Right renal cortex interstitium (tissue), 3 donors: Measurements from ENCODE around the gene CACNB3. TPM values are rescaled to one million over a fixed set of nuclear protein-coding genes. Genes with fewer than 3 reads are reported as not detected.

Experiments
- DNase-seq, 3 donors: peaks; one replicate each; pipeline ENCODE4 v3.0.0-alpha.2; 2013; ENCODE audit warnings: low read depth in 3 of 3, low spot score in 2 of 3
- polyA plus RNA-seq, 3 donors: library from polyadenylated mRNA; unstranded; fragments of 120-200 nt; gene quantifications; one replicate each; pipeline ENCODE4 v1.2.1, GENCODE V29; 2013; ENCODE audit not compliant: insufficient read length in 3 of 3

CACNB3 gene
- 10 to 100 TPM; 40.3 to 47.6 (median 43.1) TPM for polyA plus RNA-seq

DNA sequence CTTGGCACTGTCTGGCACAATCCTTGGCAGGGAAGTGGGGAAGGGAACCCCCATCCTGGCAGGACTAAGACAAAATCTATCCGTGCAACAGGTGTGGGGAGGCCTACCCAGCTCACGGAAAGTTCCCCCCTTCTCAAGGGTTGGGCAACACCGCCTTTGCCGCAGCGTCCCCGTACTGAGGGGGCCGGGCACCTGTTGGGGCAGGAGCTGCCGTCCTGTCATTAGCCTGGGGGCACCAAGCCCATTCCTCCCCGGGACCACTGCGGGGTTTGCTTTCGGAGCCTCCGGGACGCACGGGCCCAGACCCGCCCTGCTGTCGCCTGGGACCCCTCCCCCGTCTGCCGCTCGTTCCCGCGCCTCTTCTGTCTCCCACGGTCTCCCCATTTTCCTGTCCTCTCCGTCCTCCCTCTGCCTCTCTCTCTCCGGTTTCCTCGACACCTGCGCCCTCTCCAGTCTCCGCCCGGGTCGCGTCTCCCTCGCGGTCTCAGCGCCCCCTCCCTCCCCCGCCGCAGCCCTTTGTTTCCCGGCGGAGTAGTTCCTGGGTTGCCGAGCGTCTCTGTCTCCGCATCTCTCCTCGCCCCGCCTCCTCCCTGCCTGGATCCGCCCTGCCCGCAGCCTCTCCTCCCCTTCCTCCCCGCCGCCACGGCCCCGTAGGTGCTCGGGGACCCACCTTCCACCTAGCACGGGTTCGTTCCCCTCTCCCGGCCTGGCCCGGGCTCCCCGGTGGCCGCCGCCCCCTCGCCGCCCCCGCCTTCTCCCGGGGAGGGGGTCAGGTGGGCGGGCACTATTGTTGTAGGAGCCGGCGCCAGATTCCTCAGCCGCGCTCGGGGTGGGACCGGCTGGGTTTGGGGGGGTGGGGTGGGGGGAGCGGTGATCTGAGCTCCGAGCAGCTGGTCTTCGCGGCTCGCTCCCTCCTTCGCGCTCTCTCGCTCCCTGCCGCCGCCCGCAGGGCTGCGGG, at the start of gene CACNB3:
Gene CACNB3, plus strand, starts transcription at position 624 of the 958 bp plus-strand sequence. CDS start 434 bp downstream, outside the sequence.
- DNase-seq: peak in 1 of 3 donors; percentile 46

DNA sequence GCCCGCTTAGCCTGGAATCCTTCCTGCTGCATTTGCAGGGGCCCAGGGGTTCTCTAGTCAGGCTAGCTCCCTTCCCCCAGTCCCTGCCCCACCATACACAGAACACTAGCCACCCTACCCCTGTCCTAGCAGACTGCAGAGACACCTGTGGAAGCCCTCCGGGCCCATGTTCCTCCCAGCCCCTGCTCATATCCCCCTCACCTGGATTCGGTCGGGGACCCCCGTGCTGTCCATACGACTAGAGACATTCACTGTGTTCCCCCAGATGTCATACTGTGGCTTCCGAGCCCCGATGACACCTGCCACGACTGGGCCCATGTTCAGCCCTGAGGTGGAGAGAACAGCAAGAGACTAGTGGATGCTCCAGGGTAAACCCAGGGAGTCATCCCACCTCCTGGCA, 49.6 kb upstream of the CACNB3 start:
- no peak for DNase-seq

DNA sequence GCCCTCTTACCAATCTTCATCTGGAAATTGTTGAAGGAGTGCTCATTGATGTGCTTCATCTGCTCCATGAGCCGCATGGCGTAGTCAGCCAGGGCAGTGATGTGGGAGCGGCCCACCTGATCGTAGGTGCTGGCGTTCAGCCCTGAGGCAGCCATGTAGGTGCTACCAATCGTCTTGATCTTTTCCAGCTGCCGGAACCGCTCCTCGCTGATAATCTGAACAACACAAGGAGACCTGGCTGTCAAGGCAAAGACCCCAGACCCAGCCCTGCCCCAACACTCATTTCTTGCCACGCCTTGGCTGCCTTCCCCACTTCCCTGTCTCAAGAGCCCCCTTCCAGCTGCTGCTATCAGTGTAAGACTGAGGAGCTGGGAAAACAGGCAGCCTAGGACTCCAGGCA, 47.5 kb upstream of the CACNB3 start:
- no peak for DNase-seq

DNA sequence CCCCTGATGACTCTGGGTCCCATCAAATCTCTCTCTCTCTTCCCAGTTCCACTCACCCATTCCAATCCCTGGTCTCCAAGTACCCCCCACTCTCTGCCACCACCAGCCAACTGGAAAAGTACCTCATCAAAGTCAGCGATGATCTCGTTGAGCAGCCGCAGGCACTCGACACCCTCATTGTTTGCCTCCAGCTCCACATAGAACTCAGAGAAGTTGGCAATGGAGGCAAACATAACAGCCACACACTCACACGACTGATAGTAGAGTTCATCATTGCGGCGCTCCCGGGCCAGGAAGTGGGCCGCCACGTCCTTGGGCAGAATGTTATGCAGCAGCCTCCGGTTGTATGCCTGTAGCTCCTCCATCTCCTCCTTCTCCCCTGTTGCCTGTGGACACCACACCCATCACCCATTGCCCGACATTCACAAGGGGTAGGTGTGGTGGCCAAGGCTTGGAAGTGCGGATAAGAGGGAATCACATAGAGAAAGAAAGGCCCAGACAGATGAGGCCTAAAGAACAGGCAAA, 46.6 kb upstream of the CACNB3 start:
- no peak for DNase-seq

DNA sequence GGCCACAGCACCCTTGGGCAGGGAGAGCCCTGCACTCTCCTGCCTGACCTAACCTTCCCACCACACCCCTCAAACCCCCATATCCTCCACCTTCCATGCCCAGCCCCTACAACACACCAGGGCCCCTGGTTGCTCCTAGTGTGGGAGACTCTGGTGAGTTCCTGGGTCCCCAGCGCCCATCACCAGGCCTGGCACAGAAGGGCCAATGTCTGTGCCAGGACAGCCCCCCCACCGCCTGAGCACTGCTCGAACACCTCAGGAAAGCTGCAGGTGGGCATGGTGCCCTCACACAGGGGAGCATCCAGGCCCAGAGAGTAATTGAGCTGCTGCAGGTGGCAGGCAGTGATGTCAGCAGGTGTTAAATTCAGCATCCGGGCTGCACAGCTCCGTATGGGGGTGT, 44.6 kb upstream of the CACNB3 start:
- no peak for DNase-seq

DNA sequence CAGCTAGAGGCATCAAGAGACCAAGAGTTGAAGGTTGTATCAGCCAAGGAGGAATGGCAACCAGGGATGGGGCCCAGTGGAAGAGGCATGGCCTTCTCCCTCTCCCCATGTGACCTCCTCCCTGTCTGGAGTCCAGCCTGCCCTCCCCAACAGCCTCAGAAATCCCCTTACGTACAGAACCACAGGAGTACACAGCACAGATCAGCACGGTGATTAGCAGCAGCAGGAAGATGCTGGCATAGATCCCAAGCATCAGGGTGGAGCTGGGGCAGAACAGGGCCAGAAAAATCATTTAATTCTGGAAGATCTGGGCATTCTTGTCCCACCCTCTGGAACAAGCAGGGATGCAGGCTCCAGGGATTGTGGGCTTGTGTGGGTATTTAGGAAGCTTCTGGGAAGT, 43.8 kb upstream of the CACNB3 start:
- no peak for DNase-seq

DNA sequence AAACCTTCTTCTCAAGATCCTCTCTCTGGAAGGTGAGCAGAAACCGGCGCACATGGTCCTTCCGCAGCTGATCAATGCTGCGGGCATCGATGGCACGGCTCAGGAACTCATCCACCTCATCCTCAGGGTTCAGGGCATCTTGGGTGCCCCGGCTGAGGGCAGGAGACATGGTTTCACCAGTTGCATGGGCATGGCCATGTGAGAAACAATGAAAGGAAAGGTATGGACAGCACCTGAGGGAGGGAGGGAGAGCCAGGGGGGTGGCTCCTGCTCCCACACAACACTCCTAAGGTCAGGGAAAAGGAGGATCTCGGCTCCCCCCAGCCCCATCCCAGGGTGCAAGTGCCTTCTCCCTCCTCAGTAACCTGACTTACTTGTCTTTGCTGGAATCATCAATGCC, 43.0 kb upstream of the CACNB3 start:
- DNase-seq: no peak

DNA sequence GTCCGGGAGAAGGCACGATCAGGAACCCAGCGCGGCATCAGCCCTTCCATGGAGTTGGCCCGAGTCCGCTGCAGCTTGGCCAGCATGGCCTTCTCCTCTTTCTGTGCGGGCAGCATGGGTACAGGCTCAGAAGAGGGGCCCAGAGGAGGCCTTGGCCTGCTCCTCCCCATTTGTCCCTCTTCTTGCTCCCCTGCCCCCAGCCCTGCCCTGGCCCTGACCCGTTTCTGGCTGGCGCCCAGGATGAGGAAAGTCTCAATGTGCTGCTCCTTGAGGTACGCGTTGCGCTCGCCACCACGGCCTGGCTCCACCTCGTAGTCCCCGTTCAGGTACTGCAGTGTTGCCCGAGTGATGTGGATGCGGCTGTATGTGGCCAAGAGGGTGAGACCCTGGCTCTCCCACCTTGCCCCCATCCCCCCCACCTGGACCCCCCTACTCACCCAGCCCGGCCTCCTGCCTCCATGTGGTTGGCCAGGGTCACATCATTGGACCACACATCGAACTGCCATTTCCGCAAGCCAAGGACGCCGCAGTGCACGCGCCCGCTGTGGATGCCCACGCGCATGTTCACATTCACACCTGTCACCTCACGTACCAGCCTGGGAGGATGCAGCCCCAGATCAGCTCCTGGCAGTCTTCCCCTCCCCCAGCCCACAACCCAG, 42.2 kb upstream of the CACNB3 start:
- no peak for DNase-seq

DNA sequence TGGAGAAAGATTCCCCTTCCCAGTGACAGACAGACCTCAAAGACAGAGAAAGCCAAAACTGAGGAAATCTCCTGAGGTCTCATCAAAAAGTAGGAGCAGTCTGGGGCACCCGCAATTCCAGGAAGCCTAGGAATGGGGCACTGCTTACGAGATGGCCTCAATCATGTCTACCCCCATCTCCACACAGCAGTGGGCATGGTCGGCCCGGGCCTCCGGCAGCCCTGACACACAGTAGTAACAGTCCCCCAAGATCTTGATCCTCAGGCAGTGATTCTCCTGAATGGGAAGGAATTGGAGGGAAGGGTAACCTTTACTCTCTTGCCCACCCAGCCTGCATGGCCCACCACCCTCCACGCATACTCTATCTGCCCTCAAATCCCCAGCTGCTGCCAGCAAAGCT, 41.3 kb upstream of the CACNB3 start:
- no peak for DNase-seq

DNA sequence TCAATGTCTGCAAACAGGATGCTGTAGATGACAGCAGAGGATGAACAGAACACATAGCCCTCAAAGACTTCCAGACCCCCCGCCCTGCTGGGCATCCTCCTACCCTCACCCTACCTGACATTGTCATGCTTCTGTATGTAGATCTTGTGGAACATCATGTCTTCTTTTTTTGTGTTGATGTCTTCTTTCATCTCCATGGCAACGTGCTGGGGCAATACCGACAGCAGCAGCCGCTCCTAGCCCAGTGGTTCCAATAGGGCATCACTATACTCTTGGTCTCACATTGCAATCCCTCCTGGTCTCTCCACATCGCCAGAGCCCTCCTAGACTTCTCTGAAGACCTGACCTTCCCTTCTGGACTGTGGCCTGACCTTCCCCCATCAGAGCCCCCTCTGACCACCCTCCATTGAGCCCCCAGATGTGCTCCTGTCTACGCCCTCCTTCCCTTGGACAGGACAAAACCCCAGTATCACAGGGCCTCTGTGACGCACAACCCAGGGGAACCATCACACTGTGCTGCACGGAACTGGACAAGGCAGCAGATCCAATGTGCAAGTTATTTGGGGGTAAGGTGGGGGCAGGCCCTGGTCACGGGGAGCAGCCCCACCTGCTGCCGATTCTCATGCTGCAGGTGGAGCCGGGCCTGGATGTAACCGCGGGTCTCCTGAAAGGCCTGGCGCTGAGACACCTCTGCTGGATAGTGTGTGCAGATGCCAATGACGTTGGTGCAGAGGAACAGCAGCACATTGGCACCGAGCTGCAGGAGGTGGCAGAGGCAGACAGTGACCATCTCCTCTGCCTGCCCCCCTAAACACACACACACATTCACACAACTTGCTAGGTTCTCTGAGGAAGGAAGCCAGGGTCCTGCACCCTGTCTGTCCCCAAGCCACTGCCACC, 40.5 kb upstream of the CACNB3 start:
- no peak for DNase-seq

DNA sequence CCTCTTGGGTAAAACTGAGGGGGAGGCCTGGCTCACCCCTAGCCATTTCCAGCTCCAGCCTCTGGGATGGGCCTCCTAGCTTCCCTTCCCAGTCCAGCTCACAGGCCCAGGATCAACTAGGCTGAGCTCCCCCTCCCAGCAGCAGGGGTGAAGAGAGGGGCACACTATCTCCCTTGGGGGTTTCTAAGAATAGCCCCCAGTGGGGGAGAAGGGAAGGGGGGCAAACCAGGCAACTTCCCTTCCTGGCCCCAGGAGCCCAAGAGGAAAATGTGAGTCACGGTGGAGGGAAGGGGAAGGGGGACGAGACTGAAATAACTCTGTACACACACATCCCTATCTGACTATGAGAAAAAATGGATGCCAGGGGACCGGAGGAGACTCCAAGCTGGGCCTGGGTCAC, 38.4 kb upstream of the CACNB3 start:
- no peak for DNase-seq

DNA sequence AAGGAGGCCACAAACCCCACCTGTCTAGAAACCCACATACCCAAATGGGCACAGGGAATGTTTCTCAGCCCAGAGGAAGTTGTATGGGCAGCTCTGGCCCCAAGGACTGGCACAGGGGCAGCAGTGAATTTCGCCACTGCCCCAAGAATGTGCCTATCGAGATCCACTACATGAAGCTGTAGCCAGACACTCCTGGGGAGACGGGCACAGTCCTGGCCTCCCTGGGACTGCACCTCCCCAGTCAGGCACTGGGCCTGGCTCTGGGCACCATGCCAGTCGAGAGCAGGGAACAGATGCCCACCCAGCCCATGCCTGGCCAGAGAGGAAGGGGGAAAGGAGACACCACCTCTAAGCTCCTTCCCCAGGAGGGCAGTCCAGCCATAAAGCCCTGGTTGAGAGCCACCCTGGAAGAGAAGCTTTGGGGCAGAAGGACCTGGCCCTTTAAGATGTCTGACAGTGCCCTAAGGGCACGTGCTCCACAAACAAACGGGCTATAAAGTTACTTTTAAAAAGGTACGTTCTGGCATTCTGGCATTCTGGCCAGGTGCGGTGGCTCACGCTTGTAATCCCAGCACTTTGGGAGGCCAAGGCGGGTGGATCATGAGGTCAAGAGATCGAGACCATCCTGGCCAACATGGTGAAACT, 37.8 kb upstream of the CACNB3 start:
- no peak for DNase-seq

DNA sequence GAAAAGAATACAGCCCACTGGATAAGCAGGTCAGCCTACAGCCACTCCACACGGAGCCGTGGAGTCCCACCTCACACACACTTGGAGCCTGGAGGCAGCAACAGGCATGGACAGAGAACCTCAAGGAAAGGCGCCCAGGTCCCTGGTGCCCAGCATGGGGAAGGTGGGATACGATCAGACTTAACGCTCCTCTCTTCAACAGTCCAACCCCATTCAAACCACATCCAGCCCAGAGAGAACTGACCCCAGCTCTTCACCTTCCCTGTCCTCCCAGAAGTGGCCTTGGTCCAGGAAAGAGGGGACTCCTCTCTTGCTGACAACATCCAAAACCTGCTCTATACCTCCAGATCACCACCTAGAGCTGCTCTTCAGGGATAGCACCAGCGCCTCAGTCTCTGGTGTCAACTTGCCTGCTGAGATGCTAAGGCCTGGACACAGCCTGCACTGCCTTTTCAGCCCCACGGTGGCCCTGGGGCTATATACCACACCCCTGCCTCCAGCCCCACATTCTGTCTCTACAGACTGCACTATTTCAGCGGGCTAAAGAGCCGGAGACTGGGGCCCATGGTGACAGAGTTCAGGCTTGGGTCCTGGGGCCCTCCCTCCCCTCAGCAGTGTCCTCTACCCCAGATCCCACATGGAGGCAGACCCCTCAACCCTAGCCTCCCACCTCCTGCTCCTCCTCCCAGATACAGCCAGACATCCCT, 36.4 kb upstream of the CACNB3 start:
- DNase-seq: no peak

DNA sequence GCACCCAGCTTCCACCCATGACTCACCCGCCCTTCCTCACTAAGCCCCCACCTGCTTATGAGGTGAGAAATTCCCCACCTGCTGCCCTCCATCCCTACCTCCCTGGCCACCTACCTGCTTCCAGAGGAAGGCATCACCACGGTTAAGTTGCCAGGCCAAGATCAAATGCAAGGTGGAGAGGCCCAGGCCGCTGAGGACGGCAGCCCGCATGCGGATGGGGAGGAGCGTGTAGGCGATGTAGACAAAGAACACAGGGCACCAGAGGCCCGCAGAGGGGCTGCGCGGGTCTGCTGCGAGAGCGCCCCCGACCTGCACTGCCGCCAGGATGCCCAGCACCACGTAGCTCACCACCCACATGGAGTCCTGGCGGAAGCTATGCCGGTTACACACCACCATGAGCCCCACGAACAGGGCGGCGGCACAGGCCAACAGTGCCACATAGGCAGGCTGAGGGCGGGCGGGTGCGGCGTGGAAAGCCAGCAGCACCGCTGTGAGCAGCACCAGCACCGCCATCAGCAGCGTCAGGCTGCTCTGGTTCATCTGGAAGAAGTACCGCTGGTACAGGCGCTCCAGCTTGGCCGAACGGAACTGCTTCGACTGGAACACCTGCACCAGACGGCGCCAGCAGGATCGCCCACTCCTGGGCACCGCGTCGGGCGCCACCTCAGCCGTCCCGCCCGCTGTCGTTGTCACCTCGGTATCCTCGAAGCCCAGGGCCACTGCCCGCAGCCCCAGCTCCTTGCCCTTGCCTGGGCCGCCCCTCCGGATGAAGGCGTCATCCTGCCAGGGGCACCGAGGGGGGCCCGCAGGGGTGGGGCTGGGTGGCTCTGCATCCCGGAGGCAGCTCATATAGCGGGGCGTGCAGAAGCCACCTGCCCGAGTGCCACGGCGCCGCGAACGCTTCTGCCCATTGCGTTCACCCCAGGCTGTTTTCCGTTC, 35.6 kb upstream of the CACNB3 start:
- no peak for DNase-seq

DNA sequence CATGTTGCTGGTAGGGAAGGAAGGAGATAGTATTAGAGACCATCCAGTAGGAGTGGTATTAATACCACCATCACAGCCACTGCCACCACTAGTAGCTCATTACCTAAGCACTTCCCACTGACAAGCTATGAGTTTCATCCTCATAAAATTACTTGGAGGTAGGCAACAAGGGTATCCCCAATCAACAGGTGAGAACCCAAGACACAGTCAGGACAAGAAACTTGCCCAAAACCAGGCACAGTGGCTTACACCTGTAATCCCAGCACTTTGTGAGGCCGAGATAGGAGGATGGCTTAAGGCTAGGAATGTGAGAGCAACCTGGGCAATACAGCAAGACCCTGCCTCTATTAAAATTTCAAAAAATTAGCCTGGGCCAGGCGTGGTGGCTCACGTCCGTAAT, 34.9 kb upstream of the CACNB3 start:
- DNase-seq: no peak

DNA sequence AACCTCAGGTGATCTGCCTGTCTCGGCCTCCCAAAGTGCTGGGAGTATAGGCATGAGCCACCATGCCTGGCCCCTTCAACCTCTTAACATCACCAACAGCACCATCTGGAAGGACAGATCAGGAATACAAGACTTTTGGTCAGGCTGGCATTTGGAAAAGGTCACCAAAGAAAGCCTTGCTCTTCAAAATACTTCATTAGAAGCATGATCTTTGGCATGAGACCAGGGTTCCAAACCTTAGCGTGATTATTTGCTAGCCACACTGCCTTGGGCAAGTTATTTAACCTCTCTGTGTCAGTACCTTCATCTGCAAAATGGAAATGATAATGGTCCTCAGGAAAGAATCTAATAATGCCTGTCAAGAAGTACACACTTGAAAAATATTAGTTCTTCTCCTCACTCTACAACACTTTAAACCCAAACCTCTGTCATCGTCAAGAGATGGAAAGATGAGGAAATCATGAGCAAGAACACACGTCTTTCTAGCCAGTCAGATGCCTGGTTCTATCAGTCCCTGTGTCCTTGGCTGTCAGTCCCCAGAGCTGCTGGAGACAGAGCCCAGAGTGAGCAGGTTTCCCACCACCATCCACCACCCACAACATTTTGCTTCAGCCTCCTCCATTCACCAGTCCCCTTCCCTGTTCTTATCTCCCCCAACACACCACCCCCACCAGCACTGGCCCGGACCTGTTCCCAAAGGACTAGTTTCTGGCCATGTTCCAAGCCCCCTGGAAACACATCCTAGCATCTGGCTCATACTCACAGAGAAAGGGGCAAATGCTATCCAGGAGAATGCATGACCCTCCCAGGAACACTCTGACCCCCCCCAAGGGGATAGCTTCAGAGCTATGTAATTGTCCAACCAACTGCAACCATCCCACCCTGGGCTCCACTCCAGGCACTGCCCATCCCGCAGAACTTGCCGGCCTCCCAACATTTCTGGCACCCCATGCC, 31.4 kb upstream of the CACNB3 start:
- DNase-seq: no peak

DNA sequence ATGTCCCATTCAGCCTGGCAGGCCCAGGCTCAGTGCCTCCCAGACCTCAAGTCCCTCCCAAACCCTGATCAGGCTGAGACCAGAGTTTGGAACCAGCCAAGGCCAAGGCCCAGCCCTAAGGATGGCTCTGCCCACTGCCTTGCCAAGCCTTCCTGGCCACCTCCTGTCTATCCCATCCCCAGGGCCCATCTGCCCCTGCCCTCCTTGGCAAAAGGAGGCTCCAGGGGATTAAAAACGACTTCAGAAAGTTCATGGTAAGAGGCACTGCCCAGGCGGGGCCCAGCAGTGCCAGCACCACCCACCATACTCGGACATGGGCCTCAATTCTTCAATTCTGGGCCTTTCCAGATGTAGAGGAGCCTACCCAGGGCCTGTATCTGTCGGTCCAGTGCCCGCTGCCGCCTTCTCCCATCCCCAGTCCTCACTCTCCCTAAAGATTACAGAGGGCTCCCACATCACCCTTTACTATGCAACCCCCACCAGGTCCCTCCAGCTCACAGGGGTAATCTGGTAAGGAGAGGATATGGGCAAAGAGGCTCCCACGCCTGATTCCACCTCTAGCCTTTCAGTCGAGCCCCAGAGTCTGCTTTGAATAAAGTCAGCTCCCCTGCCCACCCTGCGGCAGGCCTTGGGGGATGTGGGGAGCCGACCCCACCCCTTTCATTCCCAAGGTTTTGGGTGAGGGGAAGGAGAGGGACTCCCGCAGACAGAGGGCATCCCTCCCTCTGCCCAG, 30.3 kb upstream of the CACNB3 start:
- no peak for DNase-seq
